Lower leg skin (tissue), 3 donors: Measurements from ENCODE around the gene SH2D5.
A peak's percentile ranks its signal among the peaks of the same experiment; 100 is the strongest.

Experiments used
- POLR2A ChIP-seq, 2 donors: fragments of 450-650 bp; IDR thresholded peaks; one replicate each; pipeline ENCODE4 v1.6.1; 2016 to 2017; ENCODE audit warnings: antibody characterized with exemption in 2 of 2, mild to moderate bottlenecking in 1 of 2, moderate library complexity in 1 of 2
- TF ChIP-seq, protein P1 (sequence below), 3 donors: fragments of 450-650 bp; IDR thresholded peaks; one replicate each; pipeline ENCODE4 v1.5.1; 2016; ENCODE audit warnings: antibody characterized with exemption in 3 of 3, mild to moderate bottlenecking in 3 of 3, moderate library complexity in 2 of 3

DNA sequence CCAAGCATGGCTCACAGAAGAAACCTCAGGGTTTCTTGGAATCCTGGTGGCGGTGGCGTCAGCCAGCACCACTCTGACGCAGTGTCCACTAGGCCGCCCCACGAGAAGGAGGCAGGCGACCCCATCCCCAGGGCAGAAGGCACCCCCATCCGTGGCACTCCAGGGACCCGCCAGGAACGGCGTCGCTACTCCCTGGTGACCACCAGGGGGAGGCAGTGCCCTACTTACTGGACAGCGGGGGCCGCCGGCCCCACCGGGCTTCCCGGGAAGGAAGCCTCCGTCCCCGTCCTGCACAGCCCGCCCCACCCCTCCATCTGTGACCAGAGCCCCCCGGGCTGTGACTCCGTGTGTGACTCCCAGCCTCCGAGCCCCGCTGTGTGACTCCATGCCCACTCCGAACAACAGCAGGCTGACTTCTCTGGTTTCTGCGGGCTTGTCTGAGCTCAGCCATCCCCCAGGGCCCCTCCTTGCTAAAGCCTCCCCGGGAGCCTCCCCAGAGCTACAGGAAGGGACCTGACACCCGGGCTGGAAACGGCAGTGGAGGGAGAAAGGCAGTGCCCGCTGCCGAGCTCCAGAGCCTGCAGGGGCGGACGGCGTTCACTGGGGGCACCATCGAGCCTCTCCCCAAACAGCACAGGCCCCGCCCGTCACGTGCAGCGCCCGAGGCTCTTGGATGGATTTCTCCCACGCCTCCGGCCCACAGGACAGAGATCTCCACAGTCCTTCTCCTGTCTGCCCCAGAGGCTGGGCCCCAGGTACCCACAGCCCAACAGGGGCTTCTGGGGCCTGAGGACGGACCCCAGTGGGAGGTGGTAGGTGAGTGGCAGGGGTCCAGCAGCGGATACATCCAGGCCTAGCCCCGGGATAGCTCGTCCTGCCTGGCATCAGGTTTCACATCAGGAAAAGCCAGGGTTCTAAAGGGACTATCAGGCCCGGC is 35.8 kb downstream of the SH2D5 start:
- TF ChIP-seq, protein P1, sequence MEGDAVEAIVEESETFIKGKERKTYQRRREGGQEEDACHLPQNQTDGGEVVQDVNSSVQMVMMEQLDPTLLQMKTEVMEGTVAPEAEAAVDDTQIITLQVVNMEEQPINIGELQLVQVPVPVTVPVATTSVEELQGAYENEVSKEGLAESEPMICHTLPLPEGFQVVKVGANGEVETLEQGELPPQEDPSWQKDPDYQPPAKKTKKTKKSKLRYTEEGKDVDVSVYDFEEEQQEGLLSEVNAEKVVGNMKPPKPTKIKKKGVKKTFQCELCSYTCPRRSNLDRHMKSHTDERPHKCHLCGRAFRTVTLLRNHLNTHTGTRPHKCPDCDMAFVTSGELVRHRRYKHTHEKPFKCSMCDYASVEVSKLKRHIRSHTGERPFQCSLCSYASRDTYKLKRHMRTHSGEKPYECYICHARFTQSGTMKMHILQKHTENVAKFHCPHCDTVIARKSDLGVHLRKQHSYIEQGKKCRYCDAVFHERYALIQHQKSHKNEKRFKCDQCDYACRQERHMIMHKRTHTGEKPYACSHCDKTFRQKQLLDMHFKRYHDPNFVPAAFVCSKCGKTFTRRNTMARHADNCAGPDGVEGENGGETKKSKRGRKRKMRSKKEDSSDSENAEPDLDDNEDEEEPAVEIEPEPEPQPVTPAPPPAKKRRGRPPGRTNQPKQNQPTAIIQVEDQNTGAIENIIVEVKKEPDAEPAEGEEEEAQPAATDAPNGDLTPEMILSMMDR (IDR thresholded peaks at IDR 0.05): peak in 2 of 3 donors; percentile 5 to 51
- TF ChIP-seq POLR2A (IDR thresholded peaks at IDR 0.05): no peak
